K562 (cell line): ENCODE measurements around the gene ZNF487. TPM values are rescaled to one million over a fixed set of nuclear protein-coding genes. Genes with fewer than 3 reads are reported as not detected.

Experiments used
- CEBPG ChIP-seq, 3 experiments: fragments of 200-800 bp in 1 of 3; sonication (Bioruptor generic) in 1 of 3; sonication (generic) in 1 of 3; formaldehyde crosslinking in 1 of 3; IDR thresholded peaks in 2 of 3; conservative IDR thresholded peaks in 1 of 3; 2 replicates each; pipeline versions ENCODE4 v1.6.1 to v1.8.0; 2016 to 2022; ENCODE audit warnings: missing compliant biosample characterization in 2 of 3, missing genetic modification characterization in 2 of 3, mild to moderate bottlenecking in 1 of 3, missing genetic modification reagents in 1 of 3
- KLF16 ChIP-seq: IDR thresholded peaks from 2 replicates; pipeline ENCODE4 v1.6.1; 2016; ENCODE audit warnings: antibody characterized with exemption
- SNIP1 ChIP-seq: fragments of 450-650 bp; IDR thresholded peaks from 2 replicates; pipeline ENCODE4 v1.7.1; 2017; ENCODE audit warnings: low read depth, mild to moderate bottlenecking
- STAT5A ChIP-seq: IDR thresholded peaks from 2 replicates; pipeline ENCODE4 v1.6.1; 2012; ENCODE audit warnings: low read length, inconsistent platforms, borderline replicate concordance
- polyA plus RNA-seq, 8 experiments: library from polyadenylated mRNA; depleted of rRNA in 4 of 8; stranded (reverse) in 5 of 8; unstranded in 3 of 8; fragments of >200 nt; fragmentation: Nextera tagmentation in 2 of 8; fragmentation: Illumina TruSeq in 1 of 8; extraction: Ambion mirVana in 2 of 8; extraction: Trizol in 1 of 8; gene quantifications; 2 replicates each; pipeline versions ENCODE4 v1.2.1 to v1.2.3, GENCODE V29; 2011 to 2014; ENCODE audit warnings: inconsistent platforms in 1 of 8, missing spikeins in 1 of 8
- total RNA-seq, 7 experiments: library from RNA; depleted of rRNA in 6 of 7; stranded (reverse); fragments of >200 nt in 6 of 7; fragmentation: Illumina TruSeq in 2 of 7; extraction: Trizol in 2 of 7; gene quantifications; 2 replicates each; pipeline versions ENCODE4 v1.2.1 to v1.2.3, GENCODE V29; 2011 to 2021; ENCODE audit warnings: low replicate concordance in 1 of 7
- TF ChIP-seq, protein P1 (sequence below): fragments of 250-450 bp; sonication (Bioruptor Pico); IDR thresholded peaks from 2 replicates; pipeline ENCODE4 v1.5.0; 2020; ENCODE audit warnings: mild to moderate bottlenecking, borderline replicate concordance
- TF ChIP-seq, protein P2 (sequence below): fragments of 250-450 bp; sonication (Bioruptor Pico); IDR thresholded peaks from 2 replicates; pipeline ENCODE4 v1.5.1; 2021; ENCODE audit warnings: mild to moderate bottlenecking
- TF ChIP-seq, protein P3 (sequence below): IDR thresholded peaks from 3 replicates; pipeline ENCODE4 v1.6.1; 2011; ENCODE audit warnings: borderline replicate concordance, mild to moderate bottlenecking, moderate library complexity; ENCODE audit not compliant: insufficient read length; ENCODE audit errors: extremely low read depth
- TF ChIP-seq, protein P4 (sequence below), 2 experiments: fragments of 450-650 bp in 1 of 2; sonication (generic) in 1 of 2; formaldehyde crosslinking in 1 of 2; IDR thresholded peaks in 1 of 2; conservative IDR thresholded peaks in 1 of 2; 2 replicates each; pipeline versions ENCODE4 v1.6.1 to v1.8.1; 2016 to 2023; ENCODE audit warnings: mild to moderate bottlenecking in 2 of 2, moderate library complexity in 2 of 2, inconsistent platforms in 1 of 2, missing genetic modification reagents in 1 of 2

ZNF487 gene
- total and polyA plus RNA-seq, 9 of the 15 experiments (the other 6 are each of a cell fraction or from before 2014, with no cell fraction given), result 1.9 to 6.5 (median 4.2) TPM

DNA sequence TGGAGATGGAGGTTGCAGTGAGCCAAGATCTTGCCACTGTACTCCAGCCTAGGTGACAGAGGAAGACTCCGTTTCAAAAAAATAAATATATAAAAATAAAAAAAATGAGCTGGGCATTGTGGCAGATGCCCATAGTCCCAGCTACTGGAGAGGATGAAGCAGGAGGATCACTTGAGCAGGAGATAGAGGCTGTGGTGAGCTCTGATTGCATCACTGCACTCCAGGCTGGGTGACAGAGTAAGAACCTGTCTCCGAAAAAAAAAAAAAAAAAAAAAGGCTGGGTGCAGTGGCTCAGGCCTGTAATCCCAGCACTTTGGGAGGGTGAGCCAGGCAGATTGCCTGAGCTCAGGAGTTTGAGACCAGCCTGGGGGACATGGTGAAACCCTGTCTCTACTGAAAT, 11.8 kb downstream of the ZNF487 start (continued):
- TF ChIP-seq, protein P1, sequence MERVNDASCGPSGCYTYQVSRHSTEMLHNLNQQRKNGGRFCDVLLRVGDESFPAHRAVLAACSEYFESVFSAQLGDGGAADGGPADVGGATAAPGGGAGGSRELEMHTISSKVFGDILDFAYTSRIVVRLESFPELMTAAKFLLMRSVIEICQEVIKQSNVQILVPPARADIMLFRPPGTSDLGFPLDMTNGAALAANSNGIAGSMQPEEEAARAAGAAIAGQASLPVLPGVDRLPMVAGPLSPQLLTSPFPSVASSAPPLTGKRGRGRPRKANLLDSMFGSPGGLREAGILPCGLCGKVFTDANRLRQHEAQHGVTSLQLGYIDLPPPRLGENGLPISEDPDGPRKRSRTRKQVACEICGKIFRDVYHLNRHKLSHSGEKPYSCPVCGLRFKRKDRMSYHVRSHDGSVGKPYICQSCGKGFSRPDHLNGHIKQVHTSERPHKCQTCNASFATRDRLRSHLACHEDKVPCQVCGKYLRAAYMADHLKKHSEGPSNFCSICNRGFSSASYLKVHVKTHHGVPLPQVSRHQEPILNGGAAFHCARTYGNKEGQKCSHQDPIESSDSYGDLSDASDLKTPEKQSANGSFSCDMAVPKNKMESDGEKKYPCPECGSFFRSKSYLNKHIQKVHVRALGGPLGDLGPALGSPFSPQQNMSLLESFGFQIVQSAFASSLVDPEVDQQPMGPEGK, result no peak
- no peak for TF ChIP-seq KLF16
- TF ChIP-seq CEBPG (CRISPR knock-in tag; IDR thresholded peaks at IDR 0.05), result no peak
- TF ChIP-seq CEBPG (tag; conservative IDR thresholded peaks at IDR 0.05 in 1 of 2, IDR thresholded peaks at IDR 0.05 in 1 of 2), result 0 out of 4 replicates have a peak, but pooled peaks of 1 of the 2 experiments have one; percentile 18
- TF ChIP-seq, protein P2, sequence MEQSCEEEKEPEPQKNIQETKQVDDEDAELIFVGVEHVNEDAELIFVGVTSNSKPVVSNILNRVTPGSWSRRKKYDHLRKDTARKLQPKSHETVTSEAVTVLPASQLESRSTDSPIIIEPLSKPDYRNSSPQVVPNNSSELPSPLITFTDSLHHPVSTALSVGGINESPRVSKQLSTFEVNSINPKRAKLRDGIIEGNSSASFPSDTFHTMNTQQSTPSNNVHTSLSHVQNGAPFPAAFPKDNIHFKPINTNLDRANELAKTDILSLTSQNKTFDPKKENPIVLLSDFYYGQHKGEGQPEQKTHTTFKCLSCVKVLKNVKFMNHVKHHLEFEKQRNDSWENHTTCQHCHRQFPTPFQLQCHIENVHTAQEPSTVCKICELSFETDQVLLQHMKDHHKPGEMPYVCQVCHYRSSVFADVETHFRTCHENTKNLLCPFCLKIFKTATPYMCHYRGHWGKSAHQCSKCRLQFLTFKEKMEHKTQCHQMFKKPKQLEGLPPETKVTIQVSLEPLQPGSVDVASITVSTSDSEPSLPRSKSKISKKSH, result no peak
- no peak for TF ChIP-seq STAT5A
- TF ChIP-seq SNIP1, result no peak
- TF ChIP-seq, protein P3, sequence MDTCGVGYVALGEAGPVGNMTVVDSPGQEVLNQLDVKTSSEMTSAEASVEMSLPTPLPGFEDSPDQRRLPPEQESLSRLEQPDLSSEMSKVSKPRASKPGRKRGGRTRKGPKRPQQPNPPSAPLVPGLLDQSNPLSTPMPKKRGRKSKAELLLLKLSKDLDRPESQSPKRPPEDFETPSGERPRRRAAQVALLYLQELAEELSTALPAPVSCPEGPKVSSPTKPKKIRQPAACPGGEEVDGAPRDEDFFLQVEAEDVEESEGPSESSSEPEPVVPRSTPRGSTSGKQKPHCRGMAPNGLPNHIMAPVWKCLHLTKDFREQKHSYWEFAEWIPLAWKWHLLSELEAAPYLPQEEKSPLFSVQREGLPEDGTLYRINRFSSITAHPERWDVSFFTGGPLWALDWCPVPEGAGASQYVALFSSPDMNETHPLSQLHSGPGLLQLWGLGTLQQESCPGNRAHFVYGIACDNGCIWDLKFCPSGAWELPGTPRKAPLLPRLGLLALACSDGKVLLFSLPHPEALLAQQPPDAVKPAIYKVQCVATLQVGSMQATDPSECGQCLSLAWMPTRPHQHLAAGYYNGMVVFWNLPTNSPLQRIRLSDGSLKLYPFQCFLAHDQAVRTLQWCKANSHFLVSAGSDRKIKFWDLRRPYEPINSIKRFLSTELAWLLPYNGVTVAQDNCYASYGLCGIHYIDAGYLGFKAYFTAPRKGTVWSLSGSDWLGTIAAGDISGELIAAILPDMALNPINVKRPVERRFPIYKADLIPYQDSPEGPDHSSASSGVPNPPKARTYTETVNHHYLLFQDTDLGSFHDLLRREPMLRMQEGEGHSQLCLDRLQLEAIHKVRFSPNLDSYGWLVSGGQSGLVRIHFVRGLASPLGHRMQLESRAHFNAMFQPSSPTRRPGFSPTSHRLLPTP, result no peak
- TF ChIP-seq, protein P4, sequence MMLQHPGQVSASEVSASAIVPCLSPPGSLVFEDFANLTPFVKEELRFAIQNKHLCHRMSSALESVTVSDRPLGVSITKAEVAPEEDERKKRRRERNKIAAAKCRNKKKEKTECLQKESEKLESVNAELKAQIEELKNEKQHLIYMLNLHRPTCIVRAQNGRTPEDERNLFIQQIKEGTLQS (IDR thresholded peaks at IDR 0.05), result peak; percentile 61
- TF ChIP-seq, protein P4 (CRISPR knock-in tag; conservative IDR thresholded peaks at IDR 0.05), result no peak
